GM12872 (cell line): Measurements from ENCODE around the gene SLC5A3.

Experiments
- TF ChIP-seq, protein P1 (sequence below): IDR thresholded peaks from 3 replicates; pipeline ENCODE4 v1.5.1; 2011; ENCODE audit warnings: low read depth, mild to moderate bottlenecking, low read length, moderate library complexity; ENCODE audit not compliant: insufficient read depth

The SLC5A3 gene

GRCh38 chr21:34047835-34048234 lies 25.5 kb upstream of the SLC5A3 start:
- TF ChIP-seq, protein P1, sequence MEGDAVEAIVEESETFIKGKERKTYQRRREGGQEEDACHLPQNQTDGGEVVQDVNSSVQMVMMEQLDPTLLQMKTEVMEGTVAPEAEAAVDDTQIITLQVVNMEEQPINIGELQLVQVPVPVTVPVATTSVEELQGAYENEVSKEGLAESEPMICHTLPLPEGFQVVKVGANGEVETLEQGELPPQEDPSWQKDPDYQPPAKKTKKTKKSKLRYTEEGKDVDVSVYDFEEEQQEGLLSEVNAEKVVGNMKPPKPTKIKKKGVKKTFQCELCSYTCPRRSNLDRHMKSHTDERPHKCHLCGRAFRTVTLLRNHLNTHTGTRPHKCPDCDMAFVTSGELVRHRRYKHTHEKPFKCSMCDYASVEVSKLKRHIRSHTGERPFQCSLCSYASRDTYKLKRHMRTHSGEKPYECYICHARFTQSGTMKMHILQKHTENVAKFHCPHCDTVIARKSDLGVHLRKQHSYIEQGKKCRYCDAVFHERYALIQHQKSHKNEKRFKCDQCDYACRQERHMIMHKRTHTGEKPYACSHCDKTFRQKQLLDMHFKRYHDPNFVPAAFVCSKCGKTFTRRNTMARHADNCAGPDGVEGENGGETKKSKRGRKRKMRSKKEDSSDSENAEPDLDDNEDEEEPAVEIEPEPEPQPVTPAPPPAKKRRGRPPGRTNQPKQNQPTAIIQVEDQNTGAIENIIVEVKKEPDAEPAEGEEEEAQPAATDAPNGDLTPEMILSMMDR: no peak

DNA sequence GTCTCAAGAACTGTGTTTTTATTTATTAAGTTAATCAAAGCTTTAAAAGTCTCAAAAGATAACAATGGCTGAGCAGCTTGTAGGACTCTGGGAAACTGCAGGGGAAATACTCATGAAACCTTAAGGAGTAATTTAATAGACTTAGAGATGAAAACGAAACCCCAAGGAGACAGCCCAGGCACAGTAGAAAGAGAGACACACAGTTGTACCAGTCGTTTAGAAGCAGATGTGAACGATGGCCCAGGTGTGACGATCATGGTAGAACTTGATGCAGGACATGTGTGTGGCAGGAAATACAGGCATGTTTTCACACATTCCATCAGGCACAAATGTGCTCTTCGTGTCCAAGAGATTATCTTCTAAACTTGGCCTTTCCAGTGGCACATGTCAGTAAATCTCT lies 21.2 kb upstream of the SLC5A3 start:
- TF ChIP-seq, protein P1: no peak

GRCh38 chr21:34054259-34054658 lies 19.1 kb upstream of the SLC5A3 start:
- TF ChIP-seq, protein P1: no peak

DNA sequence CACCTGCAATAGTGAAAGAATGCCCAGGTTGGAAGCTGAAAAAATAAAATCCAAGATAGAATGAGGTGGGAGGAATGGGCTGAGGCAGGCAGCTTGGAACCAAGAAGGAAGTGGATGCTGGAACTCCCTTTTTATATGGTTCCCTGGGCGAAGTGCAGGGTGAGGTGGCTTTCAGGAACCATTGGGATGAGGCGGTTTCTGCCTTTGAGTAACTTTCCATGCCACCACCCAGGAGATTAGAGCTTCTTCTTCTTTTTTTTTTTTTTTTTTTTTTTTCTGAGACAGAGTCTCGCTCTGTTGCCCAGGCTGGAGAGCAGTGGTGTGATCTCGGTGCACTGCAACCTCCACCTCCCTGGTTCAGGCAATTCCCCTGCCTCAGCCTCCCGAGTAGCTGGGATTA lies 17.8 kb upstream of the SLC5A3 start:
- TF ChIP-seq, protein P1: no peak

GRCh38 chr21:34061983-34062382 lies 11.4 kb upstream of the SLC5A3 start:
- TF ChIP-seq, protein P1: no peak

GRCh38 chr21:34065027-34065426 lies 8.4 kb upstream of the SLC5A3 start:
- TF ChIP-seq, protein P1: no peak

DNA sequence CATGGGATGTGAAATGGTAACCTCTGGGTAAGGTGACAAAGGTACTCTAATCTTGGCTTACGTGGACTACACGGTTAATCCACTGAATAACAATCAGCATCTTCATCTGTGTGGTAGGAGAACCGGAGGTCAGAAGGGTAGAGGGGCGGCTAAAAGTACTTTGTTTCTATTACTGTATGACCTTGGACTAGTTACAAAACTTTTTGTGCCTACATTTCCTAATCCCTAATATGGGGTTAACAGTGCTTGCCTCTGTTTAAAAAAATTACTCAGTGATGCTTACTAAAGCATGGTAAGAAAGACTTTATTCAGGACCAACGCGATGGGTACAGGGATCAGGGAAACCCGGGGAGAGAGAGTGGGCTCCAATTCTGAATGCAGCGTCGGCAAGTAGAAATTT lies 1.7 kb upstream of the SLC5A3 start:
- TF ChIP-seq, protein P1: no peak
